GM21737 (cell line): Measurements from ENCODE around the gene C2orf69.
"Not testable (repeated sequence)": the region's sequence is repeated elsewhere in the genome, so short reads cannot be mapped to it uniquely, and the experiment has no call there.

Experiments
- ATAC-seq: cut with Tn5 transposase; IDR thresholded peaks from one replicate; pipeline ENCODE4 v1.9.1; 2021; ENCODE audit warnings: mild to moderate bottlenecking, moderate library complexity; ENCODE audit not compliant: unreplicated experiment

C2orf69 gene

DNA sequence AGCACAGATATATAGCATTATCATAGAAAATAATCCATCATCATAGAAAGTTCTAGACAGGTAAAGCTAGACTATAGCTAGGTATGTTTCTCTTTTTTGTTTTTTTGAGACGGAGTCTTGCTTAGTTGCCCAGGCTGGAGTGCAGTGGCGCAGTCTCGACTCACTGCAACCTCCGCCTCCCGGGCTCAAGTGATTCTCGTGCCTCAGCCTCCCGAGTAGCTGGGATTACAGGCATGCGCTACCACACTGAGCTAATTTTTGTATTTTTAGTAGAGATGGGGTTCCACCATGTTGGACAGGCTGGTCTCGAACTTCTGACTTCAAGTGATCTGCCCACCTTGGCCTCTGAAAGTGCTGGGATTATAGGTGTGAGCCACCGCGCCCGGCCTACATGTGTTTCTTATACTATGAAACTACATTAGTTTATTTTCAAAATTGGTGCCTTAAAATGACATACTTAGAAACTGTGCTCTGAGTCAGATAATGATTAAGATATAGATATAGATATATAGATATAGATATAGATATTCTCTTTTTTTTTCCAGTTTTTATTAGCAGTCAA, 1.5 kb downstream of the C2orf69 start:
- ATAC-seq: not testable (repeated sequence)

DNA sequence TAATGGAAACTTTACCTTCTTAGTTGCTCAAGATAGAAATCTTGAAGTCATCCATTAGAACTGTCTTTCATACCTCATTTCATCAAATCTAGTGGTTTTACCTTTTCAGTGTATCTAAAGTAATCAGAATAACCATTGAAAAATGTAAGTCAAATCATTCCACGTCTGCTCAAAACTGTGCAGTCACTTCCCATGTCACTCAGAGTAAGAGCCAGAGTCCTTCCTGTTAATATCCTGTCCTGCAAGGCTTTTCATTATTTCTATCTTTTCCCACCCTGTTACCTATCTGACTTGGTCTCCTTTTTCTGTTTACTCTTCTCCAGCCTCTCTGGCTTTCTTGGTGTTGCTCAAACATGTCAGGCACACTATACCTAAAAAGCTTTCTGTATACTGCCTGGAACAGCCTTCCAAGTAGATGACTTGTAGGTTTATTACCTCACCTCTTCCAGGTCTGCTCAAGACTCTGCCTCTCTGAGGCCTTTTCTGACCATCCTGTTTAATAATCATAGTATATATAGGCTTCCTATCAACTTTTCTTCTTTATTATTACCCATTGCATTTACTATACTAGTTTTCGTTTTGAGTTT, 3.4 kb downstream of the C2orf69 start:
- no peak for ATAC-seq

DNA sequence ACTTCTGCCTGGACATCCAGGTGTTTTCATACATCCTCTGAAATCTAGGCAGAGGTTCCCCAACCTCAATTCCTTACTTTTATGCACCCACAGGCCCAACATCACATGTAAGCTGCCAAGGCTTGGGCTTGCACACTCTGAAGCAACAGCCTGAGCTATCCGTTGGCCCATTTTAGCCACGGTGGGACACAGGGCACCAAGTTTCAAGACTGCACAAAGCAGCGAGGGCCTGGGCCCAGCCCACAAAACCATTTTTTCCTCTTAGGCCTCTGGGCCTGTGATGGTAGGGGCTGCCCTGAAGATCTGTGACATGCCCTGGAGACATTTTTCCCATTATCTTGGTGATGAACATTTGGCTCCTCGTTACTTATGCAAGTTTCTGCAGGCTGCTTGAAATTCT, 5.9 kb downstream of the C2orf69 start:
- no peak for ATAC-seq

DNA sequence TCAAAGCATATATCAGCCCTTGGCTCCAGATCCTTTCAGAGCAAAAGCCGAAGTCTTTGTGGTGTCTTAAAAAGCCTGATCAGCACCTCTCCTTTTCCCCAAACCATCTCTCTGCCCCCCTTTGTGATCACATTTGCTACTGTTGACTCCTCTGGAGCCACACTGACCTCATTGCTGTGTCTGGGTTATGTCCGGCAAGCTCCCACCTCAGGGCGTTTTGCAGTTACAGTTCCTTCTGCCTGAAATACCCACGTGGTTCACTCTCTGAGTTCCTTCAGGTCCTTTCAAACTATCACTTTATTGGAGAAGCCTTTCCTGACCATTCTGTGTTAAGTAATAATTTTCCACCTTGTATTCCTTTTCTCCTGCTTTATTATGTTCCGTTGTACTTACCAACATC, 11.8 kb downstream of the C2orf69 start:
- no peak for ATAC-seq

DNA sequence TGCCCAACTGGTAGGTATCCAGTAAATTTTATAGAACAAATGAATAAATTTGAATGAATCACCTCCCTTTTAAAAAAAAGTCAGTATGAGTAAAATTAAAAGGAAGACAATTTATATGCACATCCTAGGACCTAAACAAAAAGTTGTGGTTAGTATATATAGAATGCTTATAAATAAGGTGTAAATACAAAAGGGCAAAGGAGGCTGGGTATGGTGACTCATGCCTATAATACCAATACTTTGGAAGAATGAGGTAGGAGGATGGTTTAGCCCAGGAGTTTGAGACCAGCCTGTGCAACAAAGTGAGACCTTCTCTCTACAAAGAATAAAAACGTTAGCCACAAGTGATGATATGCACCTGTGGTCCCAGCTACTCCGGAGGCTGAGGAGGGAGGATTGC, 12.8 kb downstream of the C2orf69 start:
- ATAC-seq: no peak

DNA sequence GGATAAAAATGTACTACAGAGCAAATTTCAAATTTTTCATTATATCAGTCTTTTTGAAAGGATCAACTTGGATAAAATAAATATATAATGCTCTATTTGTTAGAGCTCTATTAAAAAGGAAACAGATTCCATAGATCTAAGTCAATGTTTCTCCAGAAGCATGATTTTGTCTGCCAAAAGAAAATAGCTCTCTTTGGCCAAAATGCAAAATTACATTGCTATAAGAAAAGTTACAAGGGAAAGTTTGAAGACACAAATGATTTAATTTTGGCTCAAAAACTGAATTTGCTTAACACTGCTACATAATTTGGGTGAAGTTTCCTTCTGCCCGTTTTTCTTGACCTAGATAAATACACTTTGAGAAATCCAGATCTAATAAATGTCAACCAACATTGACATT, 15.7 kb downstream of the C2orf69 start:
- ATAC-seq: no peak

DNA sequence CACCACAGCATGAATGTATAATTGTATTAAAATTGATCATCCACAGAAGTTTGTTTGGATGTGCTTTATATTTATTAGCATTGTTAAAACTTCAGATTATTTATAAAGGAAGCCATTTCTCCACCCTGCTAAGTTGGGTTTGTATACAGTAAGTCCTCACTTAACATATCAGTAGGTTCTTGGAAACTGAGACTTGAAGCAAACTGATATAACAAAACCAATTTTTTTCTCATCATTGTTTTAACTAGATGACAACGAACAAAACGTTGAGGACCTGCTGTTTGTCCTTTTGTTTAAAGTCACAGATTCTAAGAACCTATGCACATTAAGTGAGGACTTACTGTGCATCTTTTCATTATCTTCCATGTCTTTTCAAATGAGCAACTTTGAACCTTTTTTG, 17.1 kb downstream of the C2orf69 start:
- no peak for ATAC-seq

DNA sequence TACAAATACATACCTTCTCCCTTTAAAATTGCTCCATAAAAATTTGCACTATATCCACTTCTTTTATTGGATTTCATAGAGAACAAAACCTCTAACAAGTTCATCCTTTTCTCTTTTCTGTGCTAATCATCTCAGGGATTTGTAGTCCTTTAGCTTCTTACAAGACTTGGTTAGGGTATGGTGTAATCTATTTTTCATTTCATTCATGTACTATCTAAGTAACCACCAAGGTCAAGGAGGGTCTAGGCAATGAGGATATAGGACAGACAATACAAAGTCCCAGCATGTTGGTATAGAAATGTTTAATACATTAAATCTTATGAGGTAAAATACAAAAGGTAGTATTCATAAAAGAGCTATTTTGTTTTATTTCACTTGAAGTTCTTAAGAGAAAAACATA, 17.5 kb downstream of the C2orf69 start:
- ATAC-seq: no peak

DNA sequence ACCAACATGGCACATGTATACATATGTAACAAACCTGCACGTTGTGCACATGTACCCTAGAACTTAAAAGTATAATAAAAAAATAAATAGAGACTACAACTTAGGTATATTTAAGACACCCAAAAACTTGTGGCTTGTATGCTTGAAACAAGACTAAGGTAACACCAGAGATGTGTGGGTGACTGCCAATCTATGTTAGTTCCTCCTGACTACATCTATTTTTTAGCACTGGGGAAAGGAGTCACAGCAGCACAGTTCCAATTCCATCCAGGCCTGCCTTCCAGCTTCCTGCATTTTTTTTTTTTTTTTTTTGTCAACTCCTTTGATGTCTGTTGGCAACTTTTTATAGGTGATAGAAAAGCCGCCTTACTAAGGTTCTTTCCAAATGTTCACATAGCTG, 18.2 kb downstream of the C2orf69 start:
- ATAC-seq: no peak

DNA sequence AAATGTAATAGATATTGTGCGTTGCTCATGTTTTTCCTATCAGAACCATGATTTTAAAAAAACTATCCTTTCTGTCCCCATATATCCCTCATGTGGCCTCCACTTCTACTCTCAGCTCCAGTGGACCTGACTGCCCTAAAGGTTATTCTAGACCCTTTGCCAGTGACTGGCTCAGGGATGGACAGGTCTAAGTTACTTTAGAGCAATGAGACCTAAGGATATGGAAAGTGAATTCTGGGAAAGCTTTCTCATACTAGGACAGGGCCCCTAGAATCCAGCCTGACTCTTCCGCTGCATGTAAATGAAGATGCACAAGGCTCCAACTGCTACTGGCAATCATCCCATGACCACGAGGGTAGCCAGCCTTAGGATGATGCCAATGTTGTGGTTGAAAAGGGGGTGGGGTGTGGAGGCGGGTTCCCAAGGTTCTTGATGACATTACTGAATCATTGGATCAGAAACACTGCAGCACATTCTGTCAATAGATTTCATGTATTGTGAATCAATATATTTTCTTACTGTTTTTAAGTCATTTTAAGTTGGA, 21.3 kb downstream of the C2orf69 start:
- no peak for ATAC-seq

DNA sequence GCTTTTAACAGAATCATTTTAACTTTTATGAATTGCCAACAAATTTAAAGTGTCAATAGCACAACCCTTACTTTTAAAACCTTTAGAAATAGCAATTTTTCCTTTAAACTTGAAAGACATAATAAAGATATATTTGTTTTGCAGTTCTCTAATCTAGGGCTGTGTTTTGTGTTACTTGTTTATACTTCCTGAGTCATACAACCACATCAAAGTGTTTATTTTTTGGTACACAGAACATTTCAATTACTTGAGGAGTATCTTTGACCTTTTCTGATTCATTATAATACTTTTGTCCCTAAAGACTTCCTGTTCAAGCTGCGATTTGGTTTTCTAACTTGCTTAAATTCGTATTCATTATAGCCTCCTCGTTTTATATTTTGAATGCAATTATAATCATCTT, 22.4 kb downstream of the C2orf69 start:
- ATAC-seq: no peak

DNA sequence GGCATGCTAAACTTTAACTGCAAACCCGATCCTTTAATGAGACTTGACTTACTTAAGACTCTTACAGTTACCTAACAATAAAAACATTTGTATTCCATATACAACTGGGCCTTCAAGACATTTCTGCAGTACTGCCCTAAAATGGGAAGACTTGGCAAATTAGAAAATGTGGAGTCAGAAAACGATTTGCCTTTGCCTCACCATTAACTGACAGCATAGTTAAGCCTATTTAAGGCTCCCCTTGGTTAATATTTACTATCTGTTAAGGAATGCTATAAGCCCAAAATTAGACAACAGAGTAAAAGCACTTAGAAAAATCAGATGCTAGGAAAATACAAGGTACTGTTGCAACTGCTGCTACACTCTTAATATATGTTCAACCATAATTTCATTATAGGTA, 25.5 kb downstream of the C2orf69 start:
- ATAC-seq: no peak

DNA sequence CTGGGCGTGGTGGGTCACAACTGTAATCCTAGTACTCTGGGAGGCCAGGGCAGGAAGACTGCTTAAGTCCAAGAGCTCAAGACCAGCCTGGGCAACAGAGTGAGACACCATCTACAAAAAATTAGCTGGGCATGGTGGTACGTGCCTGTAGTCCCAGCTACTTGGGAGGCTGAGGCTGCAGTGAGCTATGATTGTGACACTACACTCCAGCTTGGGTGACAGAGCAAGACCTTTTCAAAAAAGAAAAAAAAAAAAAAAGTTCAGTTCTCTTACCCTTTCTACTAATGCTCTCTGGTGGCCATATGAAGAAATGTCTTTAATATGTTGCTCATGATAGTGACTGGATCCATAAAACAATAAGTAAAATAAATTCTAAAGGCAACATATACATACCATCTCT, 29.3 kb downstream of the C2orf69 start:
- no peak for ATAC-seq

DNA sequence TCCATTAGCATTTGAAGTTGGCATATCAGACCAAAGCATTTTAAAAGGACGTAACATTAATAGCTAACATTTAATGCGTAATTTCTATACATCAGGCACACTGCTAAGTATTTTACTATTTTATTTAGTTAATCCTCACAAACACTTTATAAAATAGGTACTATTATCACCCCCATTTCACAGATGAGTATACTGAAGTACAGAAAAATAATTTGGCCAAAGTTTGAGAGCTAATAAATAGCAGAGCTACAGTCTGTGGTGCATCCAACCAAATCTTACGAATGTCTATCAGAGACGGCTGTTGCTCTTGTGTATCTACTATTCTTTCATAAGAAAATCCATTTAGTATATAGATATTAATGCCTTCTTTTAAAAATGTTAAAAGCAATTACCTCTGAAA, 32.3 kb downstream of the C2orf69 start:
- no peak for ATAC-seq

DNA sequence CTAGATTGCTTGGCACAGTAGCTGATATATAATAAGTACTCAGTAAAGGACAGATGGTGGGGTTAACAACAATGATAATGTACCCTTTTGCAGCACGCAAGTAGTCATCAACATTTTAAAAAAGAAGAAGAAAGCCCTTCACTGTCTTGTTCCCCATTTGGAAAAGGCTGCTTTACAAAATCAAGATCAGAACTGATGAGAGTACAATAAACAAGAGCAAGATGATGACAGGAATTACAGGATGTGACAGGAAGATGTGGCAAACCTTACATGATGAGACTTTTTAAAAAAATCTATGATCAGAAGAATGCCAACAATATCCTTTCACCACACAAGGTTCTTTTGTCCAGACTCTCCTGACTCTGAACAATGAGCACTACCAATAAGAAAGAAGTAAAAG, 35.1 kb downstream of the C2orf69 start:
- no peak for ATAC-seq

DNA sequence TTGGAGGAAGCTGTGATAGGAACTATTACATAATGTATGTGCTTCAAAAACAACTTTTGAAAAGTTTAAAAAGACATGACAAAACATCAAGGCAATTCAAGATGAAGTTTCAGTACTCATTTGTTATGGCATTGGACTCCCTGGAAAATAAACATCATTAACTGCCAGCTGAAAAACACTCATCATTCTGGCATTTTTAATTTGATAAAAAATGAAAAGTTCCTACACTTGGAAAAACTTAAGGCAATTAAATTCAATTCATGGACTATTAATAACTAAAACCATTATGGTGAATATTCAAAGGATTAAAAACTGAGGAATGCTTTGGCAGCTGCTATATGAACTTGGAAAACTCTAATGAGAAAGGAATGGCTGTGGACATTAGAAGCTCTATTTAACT, 35.7 kb downstream of the C2orf69 start:
- no peak for ATAC-seq

DNA sequence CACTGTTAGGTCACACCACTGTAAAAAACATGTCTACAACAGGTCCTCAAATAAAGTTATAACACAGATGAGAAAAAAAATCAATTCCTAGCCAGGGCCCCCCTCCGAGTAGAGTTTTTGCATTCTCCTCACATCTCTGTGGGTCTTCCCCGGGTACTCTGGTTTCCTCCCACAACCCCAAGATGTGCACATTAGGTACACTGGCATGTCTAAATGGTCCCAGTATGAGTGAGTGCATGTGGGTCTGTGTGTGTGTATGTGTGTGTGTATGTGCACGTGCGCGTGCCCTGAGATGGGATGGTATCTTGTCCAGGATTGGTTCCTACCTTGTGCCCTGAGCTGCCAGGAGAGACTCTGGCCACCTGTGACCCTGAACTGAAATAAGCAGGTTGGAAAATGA, 39.3 kb downstream of the C2orf69 start:
- no peak for ATAC-seq

DNA sequence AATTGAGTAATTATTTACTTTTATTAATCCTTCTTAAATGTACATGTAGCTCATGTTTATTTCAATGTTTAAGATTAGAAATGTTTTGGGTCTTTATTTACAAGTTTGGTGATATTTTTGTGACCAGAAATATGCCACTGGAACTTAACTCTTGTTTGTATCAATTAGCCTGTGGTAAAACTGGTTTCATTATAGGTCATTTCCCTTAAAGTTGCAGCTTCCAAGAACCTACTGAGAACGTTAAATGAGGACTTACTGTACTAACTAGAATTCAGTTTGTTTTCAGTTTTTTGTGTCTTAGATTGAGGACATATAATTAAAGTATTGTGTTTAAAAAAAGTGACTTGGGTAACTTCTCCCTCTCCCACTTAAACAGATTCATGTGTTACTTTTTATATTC, 39.9 kb downstream of the C2orf69 start:
- no peak for ATAC-seq

DNA sequence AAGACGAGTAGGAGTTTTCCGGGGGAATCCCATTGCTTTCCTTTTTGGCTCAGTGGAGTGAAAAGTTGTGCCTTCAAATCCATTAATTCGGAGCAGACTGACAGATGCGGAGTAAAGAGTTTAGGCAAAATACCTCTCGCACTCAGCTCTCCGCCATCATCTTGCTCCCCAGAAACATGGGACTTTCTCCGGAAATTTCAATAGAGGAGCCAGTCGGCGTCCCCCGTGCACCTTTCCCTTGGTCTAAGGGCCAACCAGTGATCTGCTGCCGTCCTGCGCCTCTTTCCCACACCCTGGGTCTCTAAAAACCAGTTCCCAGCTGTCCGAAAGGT, 43.9 kb downstream of the C2orf69 start:
- ATAC-seq: peak; percentile 43

DNA sequence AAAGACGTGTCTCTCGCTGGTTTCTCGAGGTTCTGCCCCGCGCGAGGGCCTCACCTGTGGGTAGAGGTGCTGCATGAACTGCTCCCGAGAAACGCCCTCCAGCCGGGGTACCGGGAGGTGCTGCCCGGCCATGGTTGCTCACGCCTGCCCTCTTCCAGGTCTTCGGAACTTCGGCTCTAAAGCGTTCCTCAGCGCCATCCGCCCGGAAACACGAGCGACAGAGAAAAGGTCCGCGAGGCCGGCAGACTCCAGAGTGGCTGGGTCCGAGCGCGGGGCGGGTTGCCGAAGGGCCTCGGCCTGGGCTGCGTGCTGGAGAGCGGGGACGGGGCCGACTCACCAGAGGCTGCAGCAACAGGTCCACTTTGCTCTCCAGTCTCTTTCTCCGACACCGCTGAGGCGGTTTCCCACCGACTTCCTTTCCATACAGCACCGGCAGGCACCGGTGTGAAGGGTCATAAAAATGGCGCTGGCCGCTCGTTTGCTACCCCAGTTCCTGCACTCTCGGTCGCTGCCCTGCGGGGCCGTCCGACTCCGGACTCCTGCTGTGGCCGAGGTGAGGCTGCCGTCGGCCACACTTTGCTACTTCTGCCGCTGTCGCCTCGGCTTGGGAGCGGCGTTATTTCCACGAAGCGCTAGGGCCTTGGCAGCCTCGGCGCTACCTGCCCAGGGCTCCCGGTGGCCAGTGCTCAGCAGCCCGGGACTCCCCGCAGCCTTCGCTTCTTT, 44.4 kb downstream of the C2orf69 start, which contains the start of the genes MAIP1 and TYW5:
Gene MAIP1, plus strand, starts transcription at position 244 of the 723 bp plus-strand sequence. Its CDS starts 217 bp downstream, at position 461.
Gene TYW5, minus strand, starts transcription at position 153 of the 723 bp plus-strand sequence. Its CDS starts 21 bp downstream, at position 132.
- peak; percentile 87 for ATAC-seq

DNA sequence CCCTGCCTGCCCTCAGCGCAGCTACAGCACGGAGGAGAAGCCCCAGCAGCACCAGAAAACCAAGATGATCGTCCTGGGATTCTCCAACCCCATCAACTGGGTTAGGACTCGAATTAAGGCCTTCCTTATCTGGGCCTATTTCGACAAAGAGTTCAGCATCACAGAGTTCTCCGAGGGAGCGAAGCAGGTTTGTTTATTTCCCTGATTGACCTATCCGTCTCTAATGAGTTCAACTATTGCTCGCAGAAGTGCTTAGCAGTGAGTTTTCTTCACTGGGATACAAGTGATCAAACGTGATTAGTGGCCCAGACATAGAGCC, 44.9 kb downstream of the C2orf69 start:
- no peak for ATAC-seq

DNA sequence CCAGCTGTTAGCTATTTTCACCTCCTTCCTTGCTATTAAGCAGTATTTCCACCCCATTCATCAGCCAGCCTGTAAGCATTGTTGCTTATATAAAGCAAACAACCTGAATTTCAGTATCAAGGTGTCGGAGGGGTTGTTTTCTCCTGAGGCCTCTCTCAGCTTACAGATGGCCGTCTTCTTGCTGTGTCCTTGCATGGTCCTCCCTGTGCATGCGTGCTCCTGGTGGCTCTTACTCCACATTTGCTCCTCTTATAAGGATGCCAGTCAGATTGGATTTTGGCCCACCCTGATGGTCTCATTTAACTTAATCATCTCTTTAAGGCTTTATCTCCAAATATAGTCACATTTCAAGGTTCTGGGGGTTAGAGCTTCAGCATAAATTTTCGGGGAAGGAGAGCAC, 46.9 kb downstream of the C2orf69 start:
- ATAC-seq: no peak
